ENCODE results near the gene DAPK1. TPM values are rescaled to one million over a fixed set of nuclear protein-coding genes. Genes with fewer than 3 reads are reported as not detected.

Gene DAPK1
- polyA plus RNA-seq, 1 donor from 2014 or later, result 45.0 TPM

DNA sequence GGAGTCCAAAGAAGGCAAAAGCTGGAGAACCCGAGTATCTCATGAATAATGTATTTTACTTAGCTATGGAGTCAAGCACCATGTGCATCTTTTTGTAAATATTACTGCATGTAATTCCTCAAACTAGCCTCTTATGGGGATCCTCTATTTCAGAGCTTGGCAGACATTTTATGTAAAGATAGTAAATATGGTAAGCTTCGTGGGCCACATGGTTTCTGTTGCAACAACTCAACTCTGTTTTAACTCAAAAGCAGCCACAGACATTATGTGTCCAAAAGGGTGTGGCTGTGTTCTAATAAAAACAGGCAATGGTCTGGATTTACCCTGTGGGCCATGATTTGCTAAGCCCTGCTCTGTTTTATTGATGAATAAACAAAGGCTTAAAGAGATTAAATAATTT is 17.3 kb downstream of the DAPK1 start:
- Histone ChIP-seq H3K9me3 (ENCODE audit: low read length) (peaks cover 6% of the 10 kb centered on the region), H3F3A (ENCODE audit: insufficient read depth, low read length, poor library complexity, severe bottlenecking) (no peaks in the 10 kb centered on the region), H3K4me2 (ENCODE audit: low read length) (no peak overlapping the region), H3K27ac (ENCODE audit: low read length) (no peak overlapping the region), H3K9me2 (ENCODE audit: insufficient read depth, low read length) (no peaks in the 10 kb centered on the region), H3K27me3 (ENCODE audit: insufficient read depth, low read depth, low read length) (no peaks in the 10 kb centered on the region), H3K79me2 (replicated peaks; ENCODE audit: insufficient read depth, low read length) (peaks cover 9% of the 10 kb centered on the region), H4K20me1 (ENCODE audit: insufficient read depth) (no peaks in the 10 kb centered on the region), H2AFZ (ENCODE audit: low read depth, low read length) (no peak overlapping the region), H3K4me3 (ENCODE audit: low read length) (no peak overlapping the region), H3K36me3 (ENCODE audit: insufficient read depth, low read length) (peaks cover 3% of the 10 kb centered on the region), H3K9ac (ENCODE audit: low read length) (no peak overlapping the region)
- TF ChIP-seq SMC3 (conservative IDR thresholded peaks at IDR 0.05; ENCODE audit: poor library complexity), result no peak
- TF ChIP-seq POLR2AphosphoS5 (IDR thresholded peaks at IDR 0.05), result no peak

DNA sequence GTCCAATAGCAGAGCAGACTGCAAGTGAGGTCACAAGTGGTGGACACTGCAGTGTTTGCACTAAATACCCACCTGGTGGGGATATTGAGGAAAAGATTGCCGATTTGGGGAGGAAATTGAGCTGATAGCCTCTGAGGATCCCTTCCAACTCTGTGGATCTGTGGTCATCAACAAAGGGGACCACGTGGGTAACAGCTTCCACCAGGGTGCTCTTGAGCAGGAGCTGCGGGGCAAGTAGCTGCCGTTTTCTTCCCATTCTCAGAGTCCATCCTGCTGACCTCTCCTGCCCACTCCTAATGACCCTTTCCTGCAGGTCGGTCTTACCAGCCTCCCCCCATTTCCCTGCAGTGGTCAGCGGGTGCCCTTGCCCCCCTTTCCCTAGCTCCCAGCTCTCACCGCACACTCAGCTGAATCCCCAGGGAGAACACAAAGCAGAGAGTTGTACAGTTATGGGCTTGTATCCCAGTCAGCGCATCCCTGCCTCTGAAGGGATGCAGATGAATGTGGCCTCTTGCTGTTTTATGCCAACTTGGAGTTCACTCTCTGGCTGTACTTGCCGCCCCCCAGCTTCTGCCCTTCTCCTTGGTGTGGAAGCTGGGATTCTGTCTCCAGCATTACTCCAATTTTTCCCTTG is 18.0 kb downstream of the DAPK1 start:
- TF ChIP-seq EZH2 (IDR thresholded peaks at IDR 0.05; ENCODE audit: borderline replicate concordance, insufficient read depth, low read length, poor library complexity, severe bottlenecking), result no peak
- TF ChIP-seq RAD21 (conservative IDR thresholded peaks at IDR 0.05), result no peak
- TF ChIP-seq, protein P1, sequence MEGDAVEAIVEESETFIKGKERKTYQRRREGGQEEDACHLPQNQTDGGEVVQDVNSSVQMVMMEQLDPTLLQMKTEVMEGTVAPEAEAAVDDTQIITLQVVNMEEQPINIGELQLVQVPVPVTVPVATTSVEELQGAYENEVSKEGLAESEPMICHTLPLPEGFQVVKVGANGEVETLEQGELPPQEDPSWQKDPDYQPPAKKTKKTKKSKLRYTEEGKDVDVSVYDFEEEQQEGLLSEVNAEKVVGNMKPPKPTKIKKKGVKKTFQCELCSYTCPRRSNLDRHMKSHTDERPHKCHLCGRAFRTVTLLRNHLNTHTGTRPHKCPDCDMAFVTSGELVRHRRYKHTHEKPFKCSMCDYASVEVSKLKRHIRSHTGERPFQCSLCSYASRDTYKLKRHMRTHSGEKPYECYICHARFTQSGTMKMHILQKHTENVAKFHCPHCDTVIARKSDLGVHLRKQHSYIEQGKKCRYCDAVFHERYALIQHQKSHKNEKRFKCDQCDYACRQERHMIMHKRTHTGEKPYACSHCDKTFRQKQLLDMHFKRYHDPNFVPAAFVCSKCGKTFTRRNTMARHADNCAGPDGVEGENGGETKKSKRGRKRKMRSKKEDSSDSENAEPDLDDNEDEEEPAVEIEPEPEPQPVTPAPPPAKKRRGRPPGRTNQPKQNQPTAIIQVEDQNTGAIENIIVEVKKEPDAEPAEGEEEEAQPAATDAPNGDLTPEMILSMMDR (IDR thresholded peaks at IDR 0.05; ENCODE audit: poor library complexity, severe bottlenecking), result no peak
- TF ChIP-seq EP300 (conservative IDR thresholded peaks at IDR 0.05; ENCODE audit: poor library complexity, severe bottlenecking), result no peak
- TF ChIP-seq TAF1 (IDR thresholded peaks at IDR 0.05; ENCODE audit: low read depth), result no peak
- no peak for TF ChIP-seq MXI1 (conservative IDR thresholded peaks at IDR 0.05; ENCODE audit: poor library complexity, severe bottlenecking)
- Histone ChIP-seq H3K36me3 (ENCODE audit: insufficient read depth, low read length) (peaks cover 2% of the 10 kb centered on the region), H3K79me2 (replicated peaks; ENCODE audit: insufficient read depth, low read length) (peaks cover 9% of the 10 kb centered on the region), H2AFZ (ENCODE audit: low read depth, low read length) (no peak overlapping the region), H3K9ac (ENCODE audit: low read length) (no peak overlapping the region), H3F3A (ENCODE audit: insufficient read depth, low read length, poor library complexity, severe bottlenecking) (no peaks in the 10 kb centered on the region), H3K27me3 (ENCODE audit: insufficient read depth, low read depth, low read length) (no peaks in the 10 kb centered on the region), H3K4me2 (ENCODE audit: low read length) (no peak overlapping the region), H3K9me3 (ENCODE audit: low read length) (peaks cover 6% of the 10 kb centered on the region), H4K20me1 (ENCODE audit: insufficient read depth) (no peaks in the 10 kb centered on the region), H3K9me2 (ENCODE audit: insufficient read depth, low read length) (no peaks in the 10 kb centered on the region), H3K4me3 (ENCODE audit: low read length) (no peak overlapping the region), H3K27ac (ENCODE audit: low read length) (no peak overlapping the region)

GRCh38 chr9:87516222-87516925 is 18.7 kb downstream of the DAPK1 start:
- H3K9me3 ChIP-seq (ENCODE audit: low read length), result peaks cover 6% of the 10 kb centered on the region
- no peak overlapping the region for H3K4me3 ChIP-seq (ENCODE audit: low read length)
- H3K9me2 ChIP-seq (ENCODE audit: insufficient read depth, low read length), result no peaks in the 10 kb centered on the region
- no peaks in the 10 kb centered on the region for H3K27me3 ChIP-seq (ENCODE audit: insufficient read depth, low read depth, low read length)
- no peaks in the 10 kb centered on the region for H4K20me1 ChIP-seq (ENCODE audit: insufficient read depth)
- TF ChIP-seq MXI1 (conservative IDR thresholded peaks at IDR 0.05; ENCODE audit: poor library complexity, severe bottlenecking), result no peak
- no peak for TF ChIP-seq TAF1 (IDR thresholded peaks at IDR 0.05; ENCODE audit: low read depth)
- TF ChIP-seq EP300 (conservative IDR thresholded peaks at IDR 0.05; ENCODE audit: poor library complexity, severe bottlenecking), result no peak
- TF ChIP-seq, protein P1 (IDR thresholded peaks at IDR 0.05; ENCODE audit: poor library complexity, severe bottlenecking), result no peak
- no peak for TF ChIP-seq POLR2AphosphoS5 (IDR thresholded peaks at IDR 0.05)
- peaks cover 4% of the 10 kb centered on the region for H3K36me3 ChIP-seq (ENCODE audit: insufficient read depth, low read length)
- no peaks in the 10 kb centered on the region for H3F3A ChIP-seq (ENCODE audit: insufficient read depth, low read length, poor library complexity, severe bottlenecking)
- no peak overlapping the region for H3K4me2 ChIP-seq (ENCODE audit: low read length)
- peaks cover 13% of the 10 kb centered on the region for H3K79me2 ChIP-seq (replicated peaks; ENCODE audit: insufficient read depth, low read length)
- no peak overlapping the region for H2AFZ ChIP-seq (ENCODE audit: low read depth, low read length)
- no peak overlapping the region for H3K9ac ChIP-seq (ENCODE audit: low read length)
- no peak overlapping the region for H3K27ac ChIP-seq (ENCODE audit: low read length)
